Measurements from ENCODE around the gene BATF3.

GRCh38 chr1:212731630-212732029, 32.0 kb upstream of the BATF3 start:
- TF ChIP-seq POLR2AphosphoS5 (IDR thresholded peaks at IDR 0.05) (no peak), POLR2A (IDR thresholded peaks at IDR 0.05) (no peak), EP300 (IDR thresholded peaks at IDR 0.05) (no peak)
- TF ChIP-seq, protein P1, sequence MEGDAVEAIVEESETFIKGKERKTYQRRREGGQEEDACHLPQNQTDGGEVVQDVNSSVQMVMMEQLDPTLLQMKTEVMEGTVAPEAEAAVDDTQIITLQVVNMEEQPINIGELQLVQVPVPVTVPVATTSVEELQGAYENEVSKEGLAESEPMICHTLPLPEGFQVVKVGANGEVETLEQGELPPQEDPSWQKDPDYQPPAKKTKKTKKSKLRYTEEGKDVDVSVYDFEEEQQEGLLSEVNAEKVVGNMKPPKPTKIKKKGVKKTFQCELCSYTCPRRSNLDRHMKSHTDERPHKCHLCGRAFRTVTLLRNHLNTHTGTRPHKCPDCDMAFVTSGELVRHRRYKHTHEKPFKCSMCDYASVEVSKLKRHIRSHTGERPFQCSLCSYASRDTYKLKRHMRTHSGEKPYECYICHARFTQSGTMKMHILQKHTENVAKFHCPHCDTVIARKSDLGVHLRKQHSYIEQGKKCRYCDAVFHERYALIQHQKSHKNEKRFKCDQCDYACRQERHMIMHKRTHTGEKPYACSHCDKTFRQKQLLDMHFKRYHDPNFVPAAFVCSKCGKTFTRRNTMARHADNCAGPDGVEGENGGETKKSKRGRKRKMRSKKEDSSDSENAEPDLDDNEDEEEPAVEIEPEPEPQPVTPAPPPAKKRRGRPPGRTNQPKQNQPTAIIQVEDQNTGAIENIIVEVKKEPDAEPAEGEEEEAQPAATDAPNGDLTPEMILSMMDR (IDR thresholded peaks at IDR 0.05) = no peak
